ENCODE measurements around the gene EVI5L.

DNA sequence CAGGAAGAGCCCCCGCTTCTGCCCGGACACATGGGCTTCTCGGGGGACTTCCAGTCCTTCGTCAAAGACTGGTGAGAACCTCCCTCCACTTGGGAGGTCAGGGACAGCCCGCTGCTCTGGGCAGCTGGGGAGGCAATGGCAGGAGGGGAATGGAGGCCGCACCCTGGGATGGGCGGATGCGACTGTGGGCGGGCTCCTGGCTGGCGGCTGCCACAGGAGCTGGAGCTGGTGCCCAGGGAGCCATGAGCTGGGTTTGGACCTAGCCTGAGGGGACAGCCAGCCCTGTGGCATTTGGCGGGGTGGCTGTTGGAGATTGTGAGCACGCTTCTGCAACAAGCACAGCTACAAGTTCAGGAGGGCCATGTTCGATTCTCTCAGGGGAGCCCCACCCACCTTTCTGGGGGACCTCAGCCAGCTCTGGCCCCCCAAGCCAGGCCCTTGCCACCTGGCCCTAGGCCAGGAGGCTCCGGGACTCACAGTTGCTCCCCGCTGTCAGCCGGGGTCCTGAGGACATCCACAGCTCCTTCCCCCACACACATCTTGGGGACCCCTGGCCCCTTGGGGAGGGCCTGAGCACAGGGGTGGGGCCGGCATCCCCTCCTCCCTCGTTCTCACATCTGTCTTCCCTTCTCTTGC, 81.6 kb downstream of the EVI5L start:
- TF ChIP-seq, protein P1, sequence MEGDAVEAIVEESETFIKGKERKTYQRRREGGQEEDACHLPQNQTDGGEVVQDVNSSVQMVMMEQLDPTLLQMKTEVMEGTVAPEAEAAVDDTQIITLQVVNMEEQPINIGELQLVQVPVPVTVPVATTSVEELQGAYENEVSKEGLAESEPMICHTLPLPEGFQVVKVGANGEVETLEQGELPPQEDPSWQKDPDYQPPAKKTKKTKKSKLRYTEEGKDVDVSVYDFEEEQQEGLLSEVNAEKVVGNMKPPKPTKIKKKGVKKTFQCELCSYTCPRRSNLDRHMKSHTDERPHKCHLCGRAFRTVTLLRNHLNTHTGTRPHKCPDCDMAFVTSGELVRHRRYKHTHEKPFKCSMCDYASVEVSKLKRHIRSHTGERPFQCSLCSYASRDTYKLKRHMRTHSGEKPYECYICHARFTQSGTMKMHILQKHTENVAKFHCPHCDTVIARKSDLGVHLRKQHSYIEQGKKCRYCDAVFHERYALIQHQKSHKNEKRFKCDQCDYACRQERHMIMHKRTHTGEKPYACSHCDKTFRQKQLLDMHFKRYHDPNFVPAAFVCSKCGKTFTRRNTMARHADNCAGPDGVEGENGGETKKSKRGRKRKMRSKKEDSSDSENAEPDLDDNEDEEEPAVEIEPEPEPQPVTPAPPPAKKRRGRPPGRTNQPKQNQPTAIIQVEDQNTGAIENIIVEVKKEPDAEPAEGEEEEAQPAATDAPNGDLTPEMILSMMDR (conservative IDR thresholded peaks at IDR 0.05; ENCODE audit: low read depth, low read length), result no peak
- TF ChIP-seq EZH2 (IDR thresholded peaks at IDR 0.05; ENCODE audit: low read length, unreplicated experiment), result no peak
